Stomach smooth muscle (tissue), 2 donors: ENCODE results near the gene COL15A1.
"Not testable (repeated sequence)": the region's sequence is repeated elsewhere in the genome, so short reads cannot be mapped to it uniquely, and the experiment has no call there.

Experiments
- H3K27ac ChIP-seq: one replicate; pipeline ENCODE4 v1.7.0; 2013; ENCODE audit warnings: mild to moderate bottlenecking, low read length, inconsistent platforms
- H3K27me3 ChIP-seq, 2 donors: one replicate each; pipeline ENCODE4 v1.7.0; 2013; ENCODE audit warnings: low read length in 2 of 2; ENCODE audit not compliant: insufficient read depth in 2 of 2, control insufficient read depth in 1 of 2
- H3K36me3 ChIP-seq, 2 donors: one replicate each; pipeline ENCODE4 v1.7.0; 2013; ENCODE audit warnings: low read length in 2 of 2; ENCODE audit not compliant: control insufficient read depth in 2 of 2, insufficient read depth in 2 of 2
- H3K4me1 ChIP-seq: one replicate; pipeline ENCODE4 v1.7.0; 2013; ENCODE audit warnings: low read length; ENCODE audit not compliant: control insufficient read depth, insufficient read depth
- H3K4me3 ChIP-seq, 2 donors: one replicate each; pipeline ENCODE4 v1.7.0; 2013; ENCODE audit warnings: low read length in 2 of 2
- H3K9ac ChIP-seq, 2 donors: one replicate each; pipeline ENCODE4 v1.7.0; 2013; ENCODE audit warnings: low read length in 2 of 2, mild to moderate bottlenecking in 1 of 2
- H3K9me3 ChIP-seq, 2 donors: one replicate each; pipeline ENCODE4 v1.7.0; 2013; ENCODE audit warnings: low read length in 2 of 2; ENCODE audit not compliant: control insufficient read depth in 2 of 2
- donor health status: healthy.
- donor health status: Pancreatic carcinoma.

Gene COL15A1

GRCh38 chr9:99079542-99079941 is 135.8 kb downstream of the COL15A1 start:
- Histone ChIP-seq H3K27ac (no peak overlapping the region), H3K36me3 (no peaks in the 10 kb centered on the region), H3K9ac (no peak overlapping the region), H3K27me3 (peaks cover 0 to 2% of the 10 kb centered on the region in 2 donors), H3K4me1 (no peaks in the 10 kb centered on the region), H3K9me3 (no peaks in the 10 kb centered on the region), H3K4me3 (no peak overlapping the region)

- Histone ChIP-seq H3K4me1 (no peaks in the 10 kb centered on the region), H3K36me3 (no peaks in the 10 kb centered on the region), H3K27me3 (peaks cover 0 to 2% of the 10 kb centered on the region in 2 donors), H3K9me3 (no peaks in the 10 kb centered on the region), H3K4me3 (no peak overlapping the region), H3K9ac (no peak overlapping the region), H3K27ac (no peak overlapping the region)
These were observed 139.3 kb downstream of the COL15A1 start for GRCh38 chr9:99083051-99083450.

GRCh38 chr9:99085949-99086948 is 142.5 kb downstream of the COL15A1 start:
- Histone ChIP-seq H3K4me1 (no peaks in the 10 kb centered on the region), H3K36me3 (no peaks in the 10 kb centered on the region), H3K27me3 (peaks cover 0 to 2% of the 10 kb centered on the region in 2 donors), H3K4me3 (no peak overlapping the region), H3K9me3 (no peaks in the 10 kb centered on the region), H3K9ac (no peak overlapping the region), H3K27ac (no peak overlapping the region)

GRCh38 chr9:99087462-99087861 is 143.8 kb downstream of the COL15A1 start:
- no peak overlapping the region for H3K4me3 ChIP-seq
- H3K36me3 ChIP-seq = no peaks in the 10 kb centered on the region
- H3K27ac ChIP-seq = no peak overlapping the region
- H3K4me1 ChIP-seq = no peaks in the 10 kb centered on the region
- no peaks in the 10 kb centered on the region for H3K9me3 ChIP-seq
- H3K27me3 ChIP-seq = peaks cover 0 to 2% of the 10 kb centered on the region in 2 donors
- no peak overlapping the region for H3K9ac ChIP-seq

GRCh38 chr9:99090336-99091130 is 146.8 kb downstream of the COL15A1 start:
- no peaks in the 10 kb centered on the region for H3K4me1 ChIP-seq
- H3K27me3 ChIP-seq = no peaks in the 10 kb centered on the region
- no peaks in the 10 kb centered on the region for H3K36me3 ChIP-seq
- H3K9ac ChIP-seq = no peak overlapping the region
- no peaks in the 10 kb centered on the region for H3K9me3 ChIP-seq
- H3K4me3 ChIP-seq = no peak overlapping the region
- no peak overlapping the region for H3K27ac ChIP-seq

GRCh38 chr9:99092643-99093491 is 149.2 kb downstream of the COL15A1 start:
- H3K27ac ChIP-seq = no peak overlapping the region
- H3K4me3 ChIP-seq = no peak overlapping the region
- no peak overlapping the region for H3K9ac ChIP-seq
- H3K27me3 ChIP-seq = no peaks in the 10 kb centered on the region
- H3K4me1 ChIP-seq = no peaks in the 10 kb centered on the region
- no peaks in the 10 kb centered on the region for H3K9me3 ChIP-seq
- H3K36me3 ChIP-seq = no peaks in the 10 kb centered on the region

- Histone ChIP-seq H3K4me3 (no peak overlapping the region), H3K27me3 (no peaks in the 10 kb centered on the region), H3K36me3 (no peaks in the 10 kb centered on the region), H3K9me3 (no peaks in the 10 kb centered on the region), H3K9ac (no peak overlapping the region), H3K27ac (no peak overlapping the region), H3K4me1 (no peaks in the 10 kb centered on the region)
These were observed 149.7 kb downstream of the COL15A1 start for GRCh38 chr9:99093492-99093791.

GRCh38 chr9:99095565-99095964 is 151.9 kb downstream of the COL15A1 start:
- Histone ChIP-seq H3K27me3 (no peaks in the 10 kb centered on the region), H3K9ac (no peak overlapping the region), H3K4me3 (no peak overlapping the region), H3K4me1 (no peaks in the 10 kb centered on the region), H3K27ac (no peak overlapping the region), H3K9me3 (no peaks in the 10 kb centered on the region), H3K36me3 (no peaks in the 10 kb centered on the region)

- Histone ChIP-seq H3K4me1 (no peaks in the 10 kb centered on the region), H3K27me3 (no peaks in the 10 kb centered on the region), H3K27ac (no peak overlapping the region), H3K9ac (no peak overlapping the region), H3K4me3 (no peak overlapping the region), H3K9me3 (no peaks in the 10 kb centered on the region), H3K36me3 (no peaks in the 10 kb centered on the region)
These were observed 152.7 kb downstream of the COL15A1 start for GRCh38 chr9:99096409-99096808.

GRCh38 chr9:99099806-99100585 is 156.3 kb downstream of the COL15A1 start:
- H3K36me3 ChIP-seq, H3K4me3 ChIP-seq, H3K27me3 ChIP-seq, H3K27ac ChIP-seq, H3K9me3 ChIP-seq, H3K4me1 ChIP-seq, H3K9ac ChIP-seq: not testable (repeated sequence)
